HL-60 (cell line): ENCODE measurements around the gene KLHDC4.

Source experiments
- CTCF ChIP-seq: IDR thresholded peaks from one replicate; pipeline ENCODE4 v1.5.1; 2011; ENCODE audit warnings: low read length, control low read depth, inconsistent platforms; ENCODE audit not compliant: insufficient read depth
- GABPA ChIP-seq: IDR thresholded peaks from 2 replicates; pipeline ENCODE4 v1.6.1; 2012; ENCODE audit warnings: low read depth
- POLR2AphosphoS5 ChIP-seq: IDR thresholded peaks from 2 replicates; pipeline ENCODE4 v1.6.1; 2012; ENCODE audit warnings: low read depth
- REST ChIP-seq: IDR thresholded peaks from 2 replicates; pipeline ENCODE4 v1.6.1; 2012; ENCODE audit warnings: low read depth; ENCODE audit not compliant: insufficient replicate concordance

- TF ChIP-seq CTCF (no peak), POLR2AphosphoS5 (no peak), REST (no peak), GABPA (no peak)
These were observed 67.0 kb downstream of the KLHDC4 start for GRCh38 chr16:87698676-87699199.
